DOHH2 (cell line): Measurements from ENCODE around the gene CNST.

Experiments
- H3F3A ChIP-seq: fragments of 200-600 bp; sonication (generic), shearing (Covaris generic); 2 replicates; pipeline ENCODE4 v1.6.0; 2016; ENCODE audit warnings: antibody characterized with exemption, mild to moderate bottlenecking; ENCODE audit not compliant: control insufficient read depth, insufficient read depth
- H3K27ac ChIP-seq: fragments of 200-600 bp; sonication (generic); 2 replicates; pipeline ENCODE4 v1.5.1; 2014; ENCODE audit warnings: low read depth, mild to moderate bottlenecking, low read length, moderate library complexity
- H3K27me3 ChIP-seq: fragments of 200-600 bp; sonication (generic); 2 replicates; pipeline ENCODE4 v1.6.1; 2014; ENCODE audit warnings: mild to moderate bottlenecking, low read length, mixed read lengths; ENCODE audit not compliant: control insufficient read depth
- H3K36me3 ChIP-seq: fragments of 200-600 bp; sonication (generic); 2 replicates; pipeline ENCODE4 v1.6.1; 2014; ENCODE audit warnings: mild to moderate bottlenecking, low read length, moderate library complexity, mixed read lengths; ENCODE audit not compliant: control insufficient read depth
- H3K4me1 ChIP-seq: fragments of 200-600 bp; sonication (generic); 2 replicates; pipeline ENCODE4 v1.6.1; 2014; ENCODE audit warnings: mild to moderate bottlenecking, low read length, mixed read lengths; ENCODE audit not compliant: control insufficient read depth
- H3K4me2 ChIP-seq: fragments of 200-600 bp; sonication (generic); 2 replicates; pipeline ENCODE4 v1.6.0; 2014; ENCODE audit warnings: mild to moderate bottlenecking, low read length, moderate library complexity
- H3K4me3 ChIP-seq: fragments of 200-600 bp; sonication (generic); 2 replicates; pipeline ENCODE4 v1.5.1; 2014; ENCODE audit warnings: mild to moderate bottlenecking, low read length, mixed read lengths
- H3K79me2 ChIP-seq: fragments of 200-600 bp; sonication (generic); 2 replicates; pipeline ENCODE4 v1.6.1; 2014; ENCODE audit warnings: mild to moderate bottlenecking, low read length, mixed read lengths; ENCODE audit not compliant: control insufficient read depth
- H3K9me2 ChIP-seq: fragments of 200-600 bp; sonication (generic); replicated peaks from 2 replicates; pipeline ENCODE4 v1.6.1; 2014; ENCODE audit warnings: mild to moderate bottlenecking, low read length, mixed read lengths; ENCODE audit not compliant: control insufficient read depth
- H3K9me3 ChIP-seq: fragments of 200-600 bp; sonication (generic); 2 replicates; pipeline ENCODE4 v1.6.1; 2014; ENCODE audit warnings: antibody characterized with exemption, low read length, mixed read lengths; ENCODE audit not compliant: control insufficient read depth, insufficient read depth
- H4K20me1 ChIP-seq: fragments of 200-600 bp; sonication (generic); 2 replicates; pipeline ENCODE4 v1.6.0; 2014; ENCODE audit warnings: low read depth, mild to moderate bottlenecking, antibody characterized with exemption, low read length, moderate library complexity; ENCODE audit not compliant: control insufficient read depth, insufficient read depth
- CTCF ChIP-seq: fragments of 200-600 bp; sonication (generic); IDR thresholded peaks from one replicate; pipeline ENCODE4 v1.5.1; 2014; ENCODE audit warnings: antibody characterized with exemption, mild to moderate bottlenecking, low read depth, low read length; ENCODE audit not compliant: poor library complexity, severe bottlenecking
- EZH2phosphoT487 ChIP-seq: fragments of 200-600 bp; sonication (generic); IDR thresholded peaks from 2 replicates; pipeline ENCODE4 v1.6.1; 2017; ENCODE audit warnings: borderline replicate concordance, mild to moderate bottlenecking, antibody characterized with exemption, low read length, moderate library complexity, mixed read lengths

The CNST gene

DNA sequence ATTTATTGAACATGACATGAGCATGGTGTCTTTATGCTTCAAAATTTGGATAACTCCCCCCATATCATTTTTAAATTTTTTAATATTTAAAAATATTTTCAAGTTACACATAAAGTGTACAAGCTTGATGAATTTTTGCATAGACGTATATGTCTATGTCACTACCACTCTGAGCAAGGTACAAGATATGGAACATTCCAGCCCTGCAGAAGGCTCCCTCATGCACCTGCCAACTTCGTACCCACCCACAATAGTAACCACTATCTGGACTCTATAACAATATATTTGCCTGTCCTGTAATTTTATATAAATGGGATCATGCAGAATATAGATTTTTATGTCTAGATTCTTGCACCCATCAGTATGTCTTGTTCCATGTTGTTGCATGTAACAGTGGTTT, 74.5 kb downstream of the CNST start:
- no peak overlapping the region for H3K4me3 ChIP-seq
- no peaks in the 10 kb centered on the region for H3K9me2 ChIP-seq
- no peaks in the 10 kb centered on the region for H3K27me3 ChIP-seq
- H3K36me3 ChIP-seq: peaks cover 62% of the 10 kb centered on the region
- H3K27ac ChIP-seq: no peak overlapping the region
- H3K4me1 ChIP-seq: peaks cover 21% of the 10 kb centered on the region
- no peak overlapping the region for H3K4me2 ChIP-seq
- H3K79me2 ChIP-seq: peaks cover 30% of the 10 kb centered on the region
- H3F3A ChIP-seq: peaks cover 3% of the 10 kb centered on the region; the same call in 1 of the 2 replicates
- H3K9me3 ChIP-seq: no peaks in the 10 kb centered on the region
- TF ChIP-seq CTCF: no peak
- TF ChIP-seq EZH2phosphoT487: no peak
- H4K20me1 ChIP-seq: no peaks in the 10 kb centered on the region

GRCh38 chr1:246641394-246641793, 75.1 kb downstream of the CNST start:
- Histone ChIP-seq H3F3A (peaks cover 3% of the 10 kb centered on the region; the same call in 1 of the 2 replicates), H3K4me2 (no peak overlapping the region), H3K36me3 (peaks cover 62% of the 10 kb centered on the region), H3K9me3 (no peaks in the 10 kb centered on the region), H3K4me3 (no peak overlapping the region), H3K27me3 (no peaks in the 10 kb centered on the region), H3K4me1 (peaks cover 21% of the 10 kb centered on the region), H4K20me1 (no peaks in the 10 kb centered on the region), H3K9me2 (no peaks in the 10 kb centered on the region), H3K27ac (no peak overlapping the region), H3K79me2 (peaks cover 30% of the 10 kb centered on the region)
- TF ChIP-seq EZH2phosphoT487 (no peak), CTCF (no peak)

DNA sequence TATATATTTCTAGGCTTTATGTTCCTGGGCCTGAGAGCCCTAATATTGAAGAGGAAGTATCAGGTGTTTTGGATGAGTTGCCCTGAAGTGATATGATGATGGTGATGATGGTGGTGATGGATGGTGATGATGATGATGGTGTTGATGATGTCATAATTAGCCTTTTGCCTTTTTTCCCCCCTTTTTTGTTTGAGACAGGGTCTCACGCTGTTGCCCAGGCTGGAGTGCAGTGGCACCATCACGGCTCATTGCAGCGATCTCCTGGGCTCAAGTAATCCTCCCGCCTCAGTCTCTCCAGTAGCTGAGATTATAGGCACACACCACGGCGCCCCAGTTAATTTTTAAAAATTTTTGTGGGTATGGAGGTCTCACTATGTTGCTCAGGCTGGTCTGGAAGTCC, 76.5 kb downstream of the CNST start:
- Histone ChIP-seq H3K9me2 (no peaks in the 10 kb centered on the region), H3K9me3 (no peaks in the 10 kb centered on the region), H3K4me3 (no peak overlapping the region), H3K4me2 (no peak overlapping the region), H3K4me1 (peaks cover 32% of the 10 kb centered on the region), H3K27me3 (no peaks in the 10 kb centered on the region), H3F3A (peaks cover 8% of the 10 kb centered on the region), H3K27ac (no peak overlapping the region), H4K20me1 (no peaks in the 10 kb centered on the region), H3K36me3 (peaks cover 60% of the 10 kb centered on the region), H3K79me2 (peaks cover 26% of the 10 kb centered on the region)
- no peak for TF ChIP-seq CTCF
- TF ChIP-seq EZH2phosphoT487: no peak
